NB4 (cell line): ENCODE data around the gene VDAC2.

Experiments
- CTCF ChIP-seq: IDR thresholded peaks from one replicate; pipeline ENCODE4 v1.5.1; 2012; ENCODE audit warnings: low read depth, low read length
- MAX ChIP-seq: IDR thresholded peaks from 2 replicates; pipeline ENCODE4 v1.6.1; 2011; ENCODE audit warnings: low read depth, low read length
- MYC ChIP-seq: IDR thresholded peaks from 2 replicates; pipeline ENCODE4 v1.6.1; 2011; ENCODE audit warnings: low read depth, low read length
- POLR2A ChIP-seq: IDR thresholded peaks from 2 replicates; pipeline ENCODE4 v1.6.1; 2011; ENCODE audit warnings: mild to moderate bottlenecking; ENCODE audit not compliant: insufficient read length; ENCODE audit errors: extremely low read depth

GRCh38 chr10:75276069-75276872 lies 65.7 kb downstream of the VDAC2 start:
- no peak for TF ChIP-seq CTCF
- TF ChIP-seq MAX, result no peak
- no peak for TF ChIP-seq POLR2A
- TF ChIP-seq MYC, result no peak
